Measurements from ENCODE around the gene SLC44A5. TPM values are rescaled to one million over a fixed set of nuclear protein-coding genes. Genes with fewer than 3 reads are reported as not detected.
"Not testable (repeated sequence)": the region's sequence is repeated elsewhere in the genome, so short reads cannot be mapped to it uniquely, and the experiment has no call there.

SLC44A5 gene
- total RNA-seq, 1 donor from 2014 or later: 0.10 TPM

DNA sequence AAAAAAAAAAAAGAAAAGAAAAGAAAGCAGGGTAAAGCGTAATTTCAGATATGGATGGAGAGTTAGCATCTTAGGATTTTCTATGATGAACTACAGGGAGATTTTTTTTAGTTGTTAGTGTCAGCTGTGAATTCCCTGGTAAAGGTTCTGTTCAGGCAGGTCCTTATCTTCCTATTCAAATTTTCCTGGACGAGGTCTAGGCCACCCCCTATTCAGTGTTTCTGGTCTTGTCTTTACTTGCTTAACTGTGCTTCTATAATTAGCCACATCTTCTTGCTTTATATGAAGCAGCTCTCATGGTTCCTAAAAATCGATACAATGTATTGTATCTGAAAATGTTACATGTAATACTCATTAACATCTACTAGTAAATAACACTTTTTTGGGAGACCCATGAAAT, 318.9 kb downstream of the SLC44A5 start:
- no peak for DNase-seq (ENCODE audit: low spot score)

- no peak for DNase-seq (ENCODE audit: low spot score)
Observed at GRCh38 chr1:75276385-75276784, 334.5 kb downstream of the SLC44A5 start.

DNA sequence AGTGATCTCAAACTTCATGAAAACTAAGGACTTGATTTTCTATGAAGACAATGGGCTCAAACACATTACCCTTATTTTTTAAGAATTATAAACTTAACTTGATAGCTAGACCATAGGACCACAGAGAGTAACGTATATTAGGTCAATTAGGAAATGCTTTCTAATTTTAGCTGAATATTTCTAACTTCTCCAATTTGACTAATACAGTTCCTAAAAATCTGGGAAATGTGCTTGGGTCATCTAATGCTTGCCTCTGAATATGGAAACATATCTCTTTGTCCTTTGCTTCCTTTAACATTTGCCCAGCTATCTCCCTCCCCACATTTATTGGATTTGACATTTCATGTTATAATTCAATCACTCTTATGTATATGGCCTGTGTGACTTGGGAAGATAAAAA, 335.3 kb downstream of the SLC44A5 start:
- DNase-seq (ENCODE audit: low spot score): no peak

DNA sequence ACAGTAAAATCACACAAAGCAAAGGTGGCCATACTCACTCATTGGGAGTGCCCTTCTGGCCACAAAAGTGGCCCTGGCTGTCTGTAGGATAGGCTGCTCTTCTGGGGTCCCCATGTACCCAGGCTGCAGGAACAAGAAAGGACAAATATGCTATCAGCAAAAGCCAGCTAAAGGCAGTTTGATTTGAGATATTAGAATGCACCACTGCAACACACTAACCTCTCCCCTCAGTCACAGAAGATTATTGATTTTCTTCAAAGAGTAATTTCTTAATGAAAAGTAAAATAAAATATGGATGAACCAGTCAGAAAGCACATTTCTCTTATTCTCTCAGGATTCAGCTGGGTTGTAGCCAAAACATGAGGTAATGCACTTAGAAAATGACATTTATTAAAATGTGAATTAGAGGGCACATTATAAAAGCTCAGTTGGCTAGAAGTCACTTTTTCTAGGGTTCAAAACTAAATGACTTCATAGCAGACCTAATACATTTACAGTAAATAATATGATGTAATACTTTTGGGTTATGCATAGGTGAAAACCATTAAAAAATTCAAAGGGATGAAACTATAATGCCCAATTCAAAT, 335.9 kb downstream of the SLC44A5 start:
- DNase-seq (ENCODE audit: low spot score): no peak

GRCh38 chr1:75273110-75273509, 337.8 kb downstream of the SLC44A5 start:
- DNase-seq (ENCODE audit: low spot score): no peak

DNA sequence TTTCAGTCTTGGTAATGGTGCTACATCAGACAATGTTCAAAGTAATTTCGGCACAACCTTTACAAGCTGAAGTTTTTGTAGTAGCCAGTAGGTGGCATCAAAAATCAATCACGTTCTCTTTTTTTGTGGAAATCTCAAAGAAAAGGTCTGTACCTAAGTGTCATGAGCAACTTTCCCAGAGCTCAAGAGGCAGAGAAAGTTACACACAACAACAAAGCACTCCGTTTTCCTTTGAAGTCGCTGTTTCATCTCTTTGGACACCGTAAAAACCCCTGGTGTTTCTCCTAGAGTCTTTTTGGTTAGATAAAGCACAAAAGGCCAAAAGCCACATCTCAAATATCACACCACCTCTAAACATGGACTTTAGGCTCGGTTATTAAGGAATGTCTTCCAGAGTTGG, 345.1 kb downstream of the SLC44A5 start:
- no peak for DNase-seq (ENCODE audit: low spot score)

DNA sequence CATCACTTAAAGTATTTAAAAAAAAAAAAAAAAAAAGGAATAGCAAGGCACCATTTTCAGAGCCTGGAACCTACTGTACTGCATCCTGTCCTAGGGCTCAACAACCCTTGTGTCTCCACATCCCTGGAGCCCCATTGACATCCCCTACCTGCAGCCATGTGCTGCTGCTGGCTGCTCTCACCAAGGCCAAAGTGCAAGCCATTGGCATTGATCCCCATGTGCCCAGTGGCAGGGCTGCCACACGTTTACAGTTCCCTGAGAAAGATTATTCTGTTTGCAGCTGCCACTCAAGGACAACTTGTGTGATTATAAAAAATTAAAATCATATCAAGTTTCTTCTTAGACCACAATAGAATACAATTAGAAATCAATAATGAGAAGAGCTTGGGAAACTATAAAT, 346.8 kb downstream of the SLC44A5 start:
- no peak for DNase-seq (ENCODE audit: low spot score)

DNA sequence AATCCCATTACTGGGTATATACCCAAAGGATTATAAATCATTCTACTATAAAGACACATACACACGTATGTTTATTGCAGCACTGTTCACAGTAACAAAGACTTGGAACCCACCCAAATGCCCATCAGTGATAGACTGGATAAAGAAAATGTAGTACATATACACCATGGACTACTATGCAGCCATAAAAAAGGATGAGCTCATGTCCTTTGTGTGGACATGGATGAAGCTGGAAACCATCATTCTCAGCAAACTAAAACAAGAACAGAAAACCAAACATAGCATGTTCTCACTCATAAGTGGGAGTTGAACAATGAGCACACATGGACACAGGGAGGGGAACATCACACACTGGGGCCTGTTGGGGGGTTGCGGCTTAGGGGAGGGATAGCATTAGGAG, 347.3 kb downstream of the SLC44A5 start:
- not testable (repeated sequence) for DNase-seq (ENCODE audit: low spot score)

- not testable (repeated sequence) for DNase-seq (ENCODE audit: low spot score)
Observed at GRCh38 chr1:75261946-75262345, 349.0 kb downstream of the SLC44A5 start.

DNA sequence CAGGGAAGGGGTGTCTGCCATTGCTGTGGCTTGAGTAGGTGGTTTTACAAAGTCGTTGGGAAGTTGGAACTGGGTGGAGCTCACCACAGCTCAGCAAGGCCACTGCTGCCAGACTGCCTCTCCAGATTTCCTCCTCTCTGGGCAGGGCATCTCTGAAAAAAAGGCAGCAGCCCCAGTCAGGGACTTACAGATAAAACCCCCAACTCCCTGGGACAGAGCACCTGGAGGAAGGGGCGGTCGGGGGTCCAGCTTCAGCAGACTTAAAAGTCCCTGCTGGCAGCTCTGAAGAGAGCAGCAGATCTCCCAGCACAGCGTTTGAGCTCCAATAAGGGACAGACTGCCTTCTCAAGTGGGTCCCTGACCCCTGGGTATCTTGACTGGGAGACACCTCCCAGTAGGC, 352.6 kb downstream of the SLC44A5 start:
- no peak for DNase-seq (ENCODE audit: low spot score)

GRCh38 chr1:75257424-75257823, 353.5 kb downstream of the SLC44A5 start:
- DNase-seq (ENCODE audit: low spot score): no peak

- not testable (repeated sequence) for DNase-seq (ENCODE audit: low spot score)
Observed at GRCh38 chr1:75250114-75250513, 360.8 kb downstream of the SLC44A5 start.

- DNase-seq (ENCODE audit: low spot score): no peak
Observed at GRCh38 chr1:75245239-75245638, 365.7 kb downstream of the SLC44A5 start.

DNA sequence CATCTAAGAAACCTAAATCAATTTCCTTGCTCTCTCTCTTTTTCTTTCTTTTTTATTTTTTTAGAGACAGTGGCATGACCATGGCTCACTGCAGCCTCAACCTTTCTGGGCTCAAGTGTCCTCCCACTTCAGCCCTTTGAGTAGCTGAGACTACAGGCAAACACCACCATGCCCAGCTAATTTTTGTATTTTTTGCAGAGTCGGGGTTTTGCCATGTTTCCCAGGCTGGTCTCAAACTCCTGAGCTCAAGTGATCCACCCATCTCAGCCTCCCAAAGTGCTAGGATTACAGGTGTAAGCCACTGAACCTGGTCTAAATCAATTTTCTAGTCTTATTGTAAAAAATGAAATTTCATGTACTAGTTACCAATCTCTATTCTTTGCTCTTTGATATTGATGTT, 367.8 kb downstream of the SLC44A5 start:
- no peak for DNase-seq (ENCODE audit: low spot score)

- DNase-seq (ENCODE audit: low spot score): no peak
Observed at GRCh38 chr1:75237316-75237715, 373.6 kb downstream of the SLC44A5 start.

- DNase-seq (ENCODE audit: low spot score): no peak
Observed at GRCh38 chr1:75234562-75234961, 376.4 kb downstream of the SLC44A5 start.

DNA sequence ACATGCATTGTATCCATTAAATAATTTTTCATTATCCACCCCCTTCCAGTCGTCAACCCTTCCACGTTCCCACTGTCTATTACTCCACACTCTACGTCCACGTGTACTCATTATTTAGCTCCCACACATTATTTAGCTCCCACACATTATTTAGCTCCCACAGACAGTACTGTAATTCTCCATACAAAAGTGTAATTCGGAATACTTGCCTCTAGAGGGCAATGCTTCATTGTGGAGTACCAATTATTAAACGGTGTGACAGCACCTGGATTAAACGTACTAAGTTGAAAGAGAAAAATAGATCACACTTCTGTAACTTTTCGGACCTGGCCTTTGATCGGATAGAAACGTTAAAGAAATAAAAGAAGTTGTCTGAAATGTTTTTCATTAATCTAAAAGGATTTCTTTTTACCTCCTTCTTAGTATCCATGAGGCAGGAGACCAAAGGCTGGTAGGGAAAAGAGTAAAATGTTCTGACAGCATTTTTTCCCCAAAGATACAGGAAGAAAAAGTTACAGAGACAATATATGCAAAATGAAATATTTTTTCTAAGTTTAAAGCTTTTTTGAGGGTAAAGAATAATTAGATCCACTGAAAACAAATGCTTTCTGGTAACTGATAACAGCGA, 377.5 kb downstream of the SLC44A5 start:
- DNase-seq (ENCODE audit: low spot score): no peak

DNA sequence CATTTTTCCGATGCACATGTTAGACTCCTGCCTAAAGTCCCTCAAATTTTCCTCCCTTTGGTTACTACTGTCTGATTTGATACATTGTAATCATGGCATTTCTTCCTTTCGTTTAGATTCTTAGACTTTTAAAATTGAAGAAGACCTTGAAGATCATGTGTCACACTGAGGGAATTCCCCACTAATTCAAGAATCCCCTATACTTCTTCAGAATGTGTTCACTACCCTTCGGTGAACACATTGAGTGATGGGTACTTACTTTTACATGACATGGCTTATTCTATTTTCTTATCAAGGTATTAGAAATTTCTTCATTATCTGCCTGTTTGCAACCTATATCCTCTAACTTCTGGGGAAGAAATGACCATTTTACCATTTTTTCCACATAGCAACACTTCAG, 390.8 kb downstream of the SLC44A5 start:
- no peak for DNase-seq (ENCODE audit: low spot score)

- DNase-seq (ENCODE audit: low spot score): no peak
Observed at GRCh38 chr1:75214017-75214416, 396.9 kb downstream of the SLC44A5 start.

- DNase-seq (ENCODE audit: low spot score): no peak
Observed at GRCh38 chr1:75211648-75212047, 399.3 kb downstream of the SLC44A5 start.

GRCh38 chr1:75208862-75209261, 402.1 kb downstream of the SLC44A5 start:
- DNase-seq (ENCODE audit: low spot score): no peak

GRCh38 chr1:75203415-75204277, 407.3 kb downstream of the SLC44A5 start:
- no peak for DNase-seq (ENCODE audit: low spot score)

Measured in mesenteric fat pad (tissue), 1 donor.